ENCODE data around the gene FCAMR.

The FCAMR gene

GRCh38 chr1:206941766-206942418 lies 28.4 kb downstream of the FCAMR start:
- no peak overlapping the region for H3K9ac ChIP-seq (ENCODE audit: low read depth, low read length)

GRCh38 chr1:206940588-206940936 lies 29.7 kb downstream of the FCAMR start:
- Histone ChIP-seq H3K4me1 (ENCODE audit: insufficient read depth, low read length) (no peaks in the 10 kb centered on the region), H3K9ac (ENCODE audit: low read depth, low read length) (no peak overlapping the region), H3K9me3 (ENCODE audit: control insufficient read depth, insufficient read depth, low read length) (no peaks in the 10 kb centered on the region), H3K36me3 (ENCODE audit: insufficient read depth, low read length) (no peaks in the 10 kb centered on the region)

More at GRCh38 chr1:206941766-206942418, 28.4 kb downstream of the FCAMR start:
- H3K36me3 ChIP-seq (ENCODE audit: insufficient read depth, low read length): no peaks in the 10 kb centered on the region
- no peaks in the 10 kb centered on the region for H3K4me1 ChIP-seq (ENCODE audit: insufficient read depth, low read length)
- H3K9me3 ChIP-seq (ENCODE audit: control insufficient read depth, insufficient read depth, low read length): no peaks in the 10 kb centered on the region

- H3K4me1 ChIP-seq (ENCODE audit: insufficient read depth, low read length): no peaks in the 10 kb centered on the region
- H3K9ac ChIP-seq (ENCODE audit: low read depth, low read length): no peak overlapping the region
Observed at GRCh38 chr1:206939841-206940587, 30.2 kb downstream of the FCAMR start.

GRCh38 chr1:206939131-206939530 lies 31.1 kb downstream of the FCAMR start:
- Histone ChIP-seq H3K9ac (ENCODE audit: low read depth, low read length) (no peak overlapping the region), H3K9me3 (ENCODE audit: control insufficient read depth, insufficient read depth, low read length) (no peaks in the 10 kb centered on the region), H3K36me3 (ENCODE audit: insufficient read depth, low read length) (no peaks in the 10 kb centered on the region), H3K4me1 (ENCODE audit: insufficient read depth, low read length) (no peaks in the 10 kb centered on the region)

More at GRCh38 chr1:206939841-206940587, 30.2 kb downstream of the FCAMR start:
- Histone ChIP-seq H3K36me3 (ENCODE audit: insufficient read depth, low read length) (no peaks in the 10 kb centered on the region), H3K9me3 (ENCODE audit: control insufficient read depth, insufficient read depth, low read length) (no peaks in the 10 kb centered on the region)

GRCh38 chr1:206937425-206937824 lies 32.8 kb downstream of the FCAMR start:
- no peak overlapping the region for H3K9ac ChIP-seq (ENCODE audit: low read depth, low read length)
- no peaks in the 10 kb centered on the region for H3K36me3 ChIP-seq (ENCODE audit: insufficient read depth, low read length)
- no peaks in the 10 kb centered on the region for H3K4me1 ChIP-seq (ENCODE audit: insufficient read depth, low read length)

GRCh38 chr1:206935491-206936067 lies 34.7 kb downstream of the FCAMR start:
- Histone ChIP-seq H3K9me3 (ENCODE audit: control insufficient read depth, insufficient read depth, low read length) (no peaks in the 10 kb centered on the region), H3K36me3 (ENCODE audit: insufficient read depth, low read length) (no peaks in the 10 kb centered on the region), H3K9ac (ENCODE audit: low read depth, low read length) (no peak overlapping the region), H3K4me1 (ENCODE audit: insufficient read depth, low read length) (no peaks in the 10 kb centered on the region)

More at GRCh38 chr1:206937425-206937824, 32.8 kb downstream of the FCAMR start:
- no peaks in the 10 kb centered on the region for H3K9me3 ChIP-seq (ENCODE audit: control insufficient read depth, insufficient read depth, low read length)

- Histone ChIP-seq H3K4me1 (ENCODE audit: insufficient read depth, low read length) (no peaks in the 10 kb centered on the region), H3K9ac (ENCODE audit: low read depth, low read length) (no peak overlapping the region)
Observed at GRCh38 chr1:206933333-206933945, 36.8 kb downstream of the FCAMR start.

GRCh38 chr1:206932177-206932576 lies 38.1 kb downstream of the FCAMR start:
- no peaks in the 10 kb centered on the region for H3K9me3 ChIP-seq (ENCODE audit: control insufficient read depth, insufficient read depth, low read length)
- no peaks in the 10 kb centered on the region for H3K36me3 ChIP-seq (ENCODE audit: insufficient read depth, low read length)
- no peak overlapping the region for H3K9ac ChIP-seq (ENCODE audit: low read depth, low read length)
- H3K4me1 ChIP-seq (ENCODE audit: insufficient read depth, low read length): no peaks in the 10 kb centered on the region

More at GRCh38 chr1:206933333-206933945, 36.8 kb downstream of the FCAMR start:
- H3K9me3 ChIP-seq (ENCODE audit: control insufficient read depth, insufficient read depth, low read length): no peaks in the 10 kb centered on the region
- no peaks in the 10 kb centered on the region for H3K36me3 ChIP-seq (ENCODE audit: insufficient read depth, low read length)

- H3K9ac ChIP-seq (ENCODE audit: low read depth, low read length): no peak overlapping the region
- H3K9me3 ChIP-seq (ENCODE audit: control insufficient read depth, insufficient read depth, low read length): no peaks in the 10 kb centered on the region
- H3K4me1 ChIP-seq (ENCODE audit: insufficient read depth, low read length): no peaks in the 10 kb centered on the region
- H3K36me3 ChIP-seq (ENCODE audit: insufficient read depth, low read length): no peaks in the 10 kb centered on the region
Observed at GRCh38 chr1:206931709-206932108, 38.6 kb downstream of the FCAMR start.

GRCh38 chr1:206930210-206930798 lies 40.0 kb downstream of the FCAMR start:
- H3K9me3 ChIP-seq (ENCODE audit: control insufficient read depth, insufficient read depth, low read length): no peaks in the 10 kb centered on the region
- no peak overlapping the region for H3K9ac ChIP-seq (ENCODE audit: low read depth, low read length)
- H3K36me3 ChIP-seq (ENCODE audit: insufficient read depth, low read length): no peaks in the 10 kb centered on the region
- H3K4me1 ChIP-seq (ENCODE audit: insufficient read depth, low read length): no peaks in the 10 kb centered on the region

- Histone ChIP-seq H3K4me1 (ENCODE audit: insufficient read depth, low read length) (no peaks in the 10 kb centered on the region), H3K36me3 (ENCODE audit: insufficient read depth, low read length) (no peaks in the 10 kb centered on the region), H3K9me3 (ENCODE audit: control insufficient read depth, insufficient read depth, low read length) (no peaks in the 10 kb centered on the region), H3K9ac (ENCODE audit: low read depth, low read length) (no peak overlapping the region)
Observed at GRCh38 chr1:206929524-206929923, 40.7 kb downstream of the FCAMR start.

GRCh38 chr1:206926286-206926685 lies 44.0 kb downstream of the FCAMR start:
- no peaks in the 10 kb centered on the region for H3K4me1 ChIP-seq (ENCODE audit: insufficient read depth, low read length)
- no peaks in the 10 kb centered on the region for H3K36me3 ChIP-seq (ENCODE audit: insufficient read depth, low read length)
- no peaks in the 10 kb centered on the region for H3K9me3 ChIP-seq (ENCODE audit: control insufficient read depth, insufficient read depth, low read length)
- no peak overlapping the region for H3K9ac ChIP-seq (ENCODE audit: low read depth, low read length)

GRCh38 chr1:206925106-206925736 lies 45.0 kb downstream of the FCAMR start:
- H3K9ac ChIP-seq (ENCODE audit: low read depth, low read length): no peak overlapping the region
- H3K36me3 ChIP-seq (ENCODE audit: insufficient read depth, low read length): no peaks in the 10 kb centered on the region
- no peaks in the 10 kb centered on the region for H3K9me3 ChIP-seq (ENCODE audit: control insufficient read depth, insufficient read depth, low read length)
- H3K4me1 ChIP-seq (ENCODE audit: insufficient read depth, low read length): no peaks in the 10 kb centered on the region

- Histone ChIP-seq H3K9me3 (ENCODE audit: control insufficient read depth, insufficient read depth, low read length) (no peaks in the 10 kb centered on the region), H3K4me1 (ENCODE audit: insufficient read depth, low read length) (no peaks in the 10 kb centered on the region), H3K9ac (ENCODE audit: low read depth, low read length) (no peak overlapping the region), H3K36me3 (ENCODE audit: insufficient read depth, low read length) (no peaks in the 10 kb centered on the region)
Observed at GRCh38 chr1:206924592-206925105, 45.6 kb downstream of the FCAMR start.

Data from ES-I3 (cell line).